Measurements from ENCODE around the gene RHBDD1. TPM values are rescaled to one million over a fixed set of nuclear protein-coding genes. Genes with fewer than 3 reads are reported as not detected.

Gene RHBDD1
- total RNA-seq, 2 donors from 2014 or later, result 35.2 to 46.2 TPM

GRCh38 chr2:226790011-226790410 is 45.8 kb upstream of the RHBDD1 start:
- peaks cover 5% of the 10 kb centered on the region for H3K9me3 Mint-ChIP-seq

DNA sequence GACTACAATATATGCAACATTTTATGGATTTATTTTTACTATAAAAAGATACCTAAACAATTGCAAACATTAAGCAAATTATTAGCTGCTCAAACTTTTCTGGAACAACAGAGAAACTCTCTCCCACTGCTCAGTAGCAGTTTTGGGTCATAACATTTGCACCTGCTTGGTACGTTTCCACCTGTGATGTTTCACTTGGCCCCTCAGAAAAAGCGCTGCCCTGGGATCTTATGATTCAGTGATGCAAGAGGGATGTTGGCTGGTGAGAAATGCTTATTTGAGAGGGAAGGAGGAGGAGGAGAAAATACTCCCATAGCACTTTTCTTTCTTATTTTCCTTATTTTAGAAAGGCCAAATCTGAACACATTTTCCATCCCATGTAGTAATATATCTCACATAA is 45.4 kb upstream of the RHBDD1 start:
- Mint-ChIP-seq H3K4me1 (peaks cover 28% of the 10 kb centered on the region), H3K27me3 (ENCODE audit: insufficient read depth) (no peaks in the 10 kb centered on the region), H3K4me3 (peak overlapping the region; percentile 74), H3K9me3 (peaks cover 5% of the 10 kb centered on the region), H3K27ac (peak overlapping the region; percentile 94), H3K36me3 (ENCODE audit: low read depth) (peaks cover 15% of the 10 kb centered on the region)
- no peak overlapping the region for H3K9ac ChIP-seq (ENCODE audit: extremely low read depth, low read length, poor library complexity, severe bottlenecking)
- H3K4me3 ChIP-seq (ENCODE audit: low read length), result peak overlapping the region; percentile 77
- no peak for DNase-seq
- no peak for TF ChIP-seq CTCF (conservative IDR thresholded peaks at IDR 0.05)
- no peaks in the 10 kb centered on the region for H3K9me3 ChIP-seq (ENCODE audit: control insufficient read depth, low read length)
- 87% methylated on average over 2 of the region's 2 CpGs; no CpG with 5 or more reads in 1 of the 2 experiments for WGBS, 2 experiments (ENCODE audit: insufficient coverage in 1 of 2, insufficient read length in 1 of 2)
- H3K27me3 ChIP-seq (ENCODE audit: control insufficient read depth, insufficient read depth, low read length, poor library complexity, severe bottlenecking), result no peaks in the 10 kb centered on the region
- H3K36me3 ChIP-seq (ENCODE audit: control insufficient read depth, insufficient read depth, low read length), result no peaks in the 10 kb centered on the region
- H3K27ac ChIP-seq (ENCODE audit: low read depth, low read length), result no peak overlapping the region
- H3K4me1 ChIP-seq (ENCODE audit: control insufficient read depth, insufficient read depth, low read length), result peaks cover 7% of the 10 kb centered on the region

More at GRCh38 chr2:226790011-226790410, 45.8 kb upstream of the RHBDD1 start:
- H3K9ac ChIP-seq (ENCODE audit: extremely low read depth, low read length, poor library complexity, severe bottlenecking), result no peak overlapping the region
- WGBS, 2 experiments (ENCODE audit: insufficient coverage in 1 of 2, insufficient read length in 1 of 2), result 88 to 100% methylated on average over 1 of the region's 1 CpG
- no peaks in the 10 kb centered on the region for H3K27me3 ChIP-seq (ENCODE audit: control insufficient read depth, insufficient read depth, low read length, poor library complexity, severe bottlenecking)
- H3K9me3 ChIP-seq (ENCODE audit: control insufficient read depth, low read length), result no peaks in the 10 kb centered on the region
- Mint-ChIP-seq H3K27ac (no peak overlapping the region), H3K4me1 (peaks cover 28% of the 10 kb centered on the region), H3K27me3 (ENCODE audit: insufficient read depth) (no peaks in the 10 kb centered on the region), H3K4me3 (peak overlapping the region; percentile 74), H3K36me3 (ENCODE audit: low read depth) (peaks cover 17% of the 10 kb centered on the region)
- H3K4me3 ChIP-seq (ENCODE audit: low read length), result no peak overlapping the region
- TF ChIP-seq CTCF (conservative IDR thresholded peaks at IDR 0.05), result no peak
- no peak overlapping the region for H3K27ac ChIP-seq (ENCODE audit: low read depth, low read length)
- DNase-seq, result no peak
- peaks cover 4% of the 10 kb centered on the region for H3K4me1 ChIP-seq (ENCODE audit: control insufficient read depth, insufficient read depth, low read length)
- H3K36me3 ChIP-seq (ENCODE audit: control insufficient read depth, insufficient read depth, low read length), result peaks cover under 1% of the 10 kb centered on the region

GRCh38 chr2:226791056-226791486 is 44.8 kb upstream of the RHBDD1 start:
- Histone ChIP-seq H3K9me3 (ENCODE audit: control insufficient read depth, low read length) (no peaks in the 10 kb centered on the region), H3K4me1 (ENCODE audit: control insufficient read depth, insufficient read depth, low read length) (peaks cover 7% of the 10 kb centered on the region), H3K4me3 (ENCODE audit: low read length) (peak overlapping the region; percentile 77), H3K9ac (ENCODE audit: extremely low read depth, low read length, poor library complexity, severe bottlenecking) (peak overlapping the region; percentile 34), H3K36me3 (ENCODE audit: control insufficient read depth, insufficient read depth, low read length) (no peaks in the 10 kb centered on the region), H3K27me3 (ENCODE audit: control insufficient read depth, insufficient read depth, low read length, poor library complexity, severe bottlenecking) (no peaks in the 10 kb centered on the region), H3K27ac (ENCODE audit: low read depth, low read length) (peak overlapping the region; percentile 29)
- peak overlapping the region; percentile 94 for H3K27ac Mint-ChIP-seq
- no peak for TF ChIP-seq CTCF (conservative IDR thresholded peaks at IDR 0.05)
- H3K4me3 Mint-ChIP-seq, result peak overlapping the region; percentile 74
- H3K9me3 Mint-ChIP-seq, result peaks cover 1% of the 10 kb centered on the region
- H3K36me3 Mint-ChIP-seq (ENCODE audit: low read depth), result peaks cover 16% of the 10 kb centered on the region
- peak; percentile 83 for DNase-seq
- H3K27me3 Mint-ChIP-seq (ENCODE audit: insufficient read depth), result no peaks in the 10 kb centered on the region
- 12 to 13% methylated on average over 16 to 24 of the region's 24 CpGs for WGBS, 2 experiments (ENCODE audit: insufficient coverage in 1 of 2, insufficient read length in 1 of 2)
- H3K4me1 Mint-ChIP-seq, result peaks cover 28% of the 10 kb centered on the region

Measured in endodermal cell (in vitro differentiated cells).